Gastrocnemius medialis (tissue), 4 donors: ENCODE results near the gene NHERF1.

Experiments used
- POLR2A ChIP-seq, 2 donors: fragments of 450-650 bp; IDR thresholded peaks; one replicate each; pipeline ENCODE4 v1.6.1; 2017; ENCODE audit warnings: antibody characterized with exemption in 2 of 2, mild to moderate bottlenecking in 2 of 2, moderate library complexity in 2 of 2
- TF ChIP-seq, protein P1 (sequence below), 5 experiments: fragments of 450-650 bp in 3 of 5; fragments of 200-600 bp in 2 of 5; sonication (generic) in 2 of 5; IDR thresholded peaks in 4 of 5; conservative IDR thresholded peaks in 1 of 5; 1 replicate in 4 of 5; 2 replicates in 1 of 5; pipeline ENCODE4 v1.5.1; 2016 to 2019; ENCODE audit warnings: antibody characterized with exemption in 5 of 5, mild to moderate bottlenecking in 3 of 5, moderate library complexity in 3 of 5

DNA sequence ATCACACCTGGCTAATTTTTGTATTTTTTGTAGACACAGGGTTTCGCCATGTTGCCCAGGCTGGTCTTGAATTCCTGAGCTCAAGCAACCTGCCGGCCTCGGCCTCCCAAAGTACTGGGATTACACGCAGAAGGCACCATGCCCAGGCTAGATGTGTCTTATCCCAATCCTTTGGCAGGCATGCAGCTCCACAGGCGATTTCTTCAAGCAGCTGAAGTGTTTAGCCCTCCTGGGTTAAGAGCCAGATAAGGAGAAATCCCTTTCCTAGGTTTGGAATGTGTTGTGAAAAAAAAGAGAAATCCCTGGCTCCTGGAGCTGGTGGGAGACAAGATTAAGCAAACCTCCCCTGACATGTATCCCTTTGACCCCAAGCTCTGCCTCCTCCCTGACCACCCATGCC lies 2.1 kb upstream of the NHERF1 start:
- TF ChIP-seq, protein P1, sequence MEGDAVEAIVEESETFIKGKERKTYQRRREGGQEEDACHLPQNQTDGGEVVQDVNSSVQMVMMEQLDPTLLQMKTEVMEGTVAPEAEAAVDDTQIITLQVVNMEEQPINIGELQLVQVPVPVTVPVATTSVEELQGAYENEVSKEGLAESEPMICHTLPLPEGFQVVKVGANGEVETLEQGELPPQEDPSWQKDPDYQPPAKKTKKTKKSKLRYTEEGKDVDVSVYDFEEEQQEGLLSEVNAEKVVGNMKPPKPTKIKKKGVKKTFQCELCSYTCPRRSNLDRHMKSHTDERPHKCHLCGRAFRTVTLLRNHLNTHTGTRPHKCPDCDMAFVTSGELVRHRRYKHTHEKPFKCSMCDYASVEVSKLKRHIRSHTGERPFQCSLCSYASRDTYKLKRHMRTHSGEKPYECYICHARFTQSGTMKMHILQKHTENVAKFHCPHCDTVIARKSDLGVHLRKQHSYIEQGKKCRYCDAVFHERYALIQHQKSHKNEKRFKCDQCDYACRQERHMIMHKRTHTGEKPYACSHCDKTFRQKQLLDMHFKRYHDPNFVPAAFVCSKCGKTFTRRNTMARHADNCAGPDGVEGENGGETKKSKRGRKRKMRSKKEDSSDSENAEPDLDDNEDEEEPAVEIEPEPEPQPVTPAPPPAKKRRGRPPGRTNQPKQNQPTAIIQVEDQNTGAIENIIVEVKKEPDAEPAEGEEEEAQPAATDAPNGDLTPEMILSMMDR (IDR thresholded peaks at IDR 0.05 in 4 of 5, conservative IDR thresholded peaks at IDR 0.05 in 1 of 5) = no peak
- TF ChIP-seq POLR2A (IDR thresholded peaks at IDR 0.05) = no peak
